K562 (cell line): ENCODE measurements around the gene GOLT1A. TPM values are rescaled to one million over a fixed set of nuclear protein-coding genes. Genes with fewer than 3 reads are reported as not detected.
A peak's percentile ranks its signal among the peaks of the same experiment; 100 is the strongest.

Experiments
- ATF1 ChIP-seq, 2 experiments: fragments of 450-650 bp in 1 of 2; IDR thresholded peaks; 2 replicates each; pipeline ENCODE4 v1.6.1; 2016; ENCODE audit warnings: missing compliant biosample characterization in 1 of 2, missing genetic modification characterization in 1 of 2
- CEBPB ChIP-seq: fragments of 450-650 bp; IDR thresholded peaks from 2 replicates; pipeline ENCODE4 v1.6.1; 2016; ENCODE audit warnings: missing genetic modification characterization, missing compliant biosample characterization
- KDM1A ChIP-seq, 2 experiments: fragments of 450-650 bp; IDR thresholded peaks; 2 replicates each; pipeline ENCODE4 v1.6.1; 2016; ENCODE audit warnings: mild to moderate bottlenecking in 2 of 2
- KDM4B ChIP-seq, 2 experiments: fragments of 450-650 bp in 1 of 2; sonication (generic) in 1 of 2; IDR thresholded peaks; 2 replicates each; pipeline ENCODE4 v1.6.1; 2016 to 2017; ENCODE audit warnings: borderline replicate concordance in 2 of 2, antibody characterized with exemption in 1 of 2, low read depth in 1 of 2, mild to moderate bottlenecking in 1 of 2
- KLF1 ChIP-seq: fragments of 450-650 bp; IDR thresholded peaks from 2 replicates; pipeline ENCODE4 v1.6.1; 2016; ENCODE audit warnings: missing genetic modification characterization, missing compliant biosample characterization
- L3MBTL2 ChIP-seq: fragments of 450-650 bp; IDR thresholded peaks from 2 replicates; pipeline ENCODE4 v1.6.1; 2016; ENCODE audit warnings: mild to moderate bottlenecking, moderate library complexity
- NELFE ChIP-seq: IDR thresholded peaks from 2 replicates; pipeline ENCODE4 v1.6.1; 2011; ENCODE audit warnings: mild to moderate bottlenecking; ENCODE audit not compliant: insufficient read depth, insufficient read length
- NR2C1 ChIP-seq, 2 experiments: fragments of 450-650 bp; IDR thresholded peaks; 2 replicates each; pipeline ENCODE4 v1.6.1; 2017; ENCODE audit warnings: mild to moderate bottlenecking in 2 of 2, antibody characterized with exemption in 1 of 2, inconsistent platforms in 1 of 2, missing compliant biosample characterization in 1 of 2, missing genetic modification characterization in 1 of 2
- NR2C2 ChIP-seq, 2 experiments: fragments of 200-800 bp in 1 of 2; sonication (Bioruptor generic) in 1 of 2; sonication (generic) in 1 of 2; formaldehyde crosslinking in 1 of 2; IDR thresholded peaks; 2 replicates each; pipeline versions ENCODE4 v1.6.1 to v1.8.0; 2016 to 2022; ENCODE audit warnings: mild to moderate bottlenecking in 1 of 2, missing compliant biosample characterization in 1 of 2, missing genetic modification characterization in 1 of 2, missing genetic modification reagents in 1 of 2
- REST ChIP-seq, 2 experiments: fragments of 450-650 bp; formaldehyde crosslinking in 1 of 2; IDR thresholded peaks; 2 replicates each; pipeline versions ENCODE4 v1.4.0 to v1.6.1; 2014 to 2020; ENCODE audit warnings: mild to moderate bottlenecking in 2 of 2, borderline replicate concordance in 1 of 2, low read depth in 1 of 2
- STAG1 ChIP-seq: sonication (generic); formaldehyde crosslinking; IDR thresholded peaks from 2 replicates; pipeline ENCODE4 v1.5.0; 2020; ENCODE audit warnings: missing genetic modification reagents, borderline replicate concordance
- ZNF766 ChIP-seq: fragments of 200-800 bp; sonication (Bioruptor generic); conservative IDR thresholded peaks from 2 replicates; pipeline ENCODE4 v1.6.1; 2016; ENCODE audit warnings: missing genetic modification characterization, missing compliant biosample characterization
- polyA plus RNA-seq, 8 experiments: library from polyadenylated mRNA; depleted of rRNA in 4 of 8; stranded (reverse) in 5 of 8; unstranded in 3 of 8; fragments of >200 nt; fragmentation: Nextera tagmentation in 2 of 8; fragmentation: Illumina TruSeq in 1 of 8; extraction: Ambion mirVana in 2 of 8; extraction: Trizol in 1 of 8; gene quantifications; 2 replicates each; pipeline versions ENCODE4 v1.2.1 to v1.2.3, GENCODE V29; 2011 to 2014; ENCODE audit warnings: inconsistent platforms in 1 of 8, missing spikeins in 1 of 8
- total RNA-seq, 7 experiments: library from RNA; depleted of rRNA in 6 of 7; stranded (reverse); fragments of >200 nt in 6 of 7; fragmentation: Illumina TruSeq in 2 of 7; extraction: Trizol in 2 of 7; gene quantifications; 2 replicates each; pipeline versions ENCODE4 v1.2.1 to v1.2.3, GENCODE V29; 2011 to 2021; ENCODE audit warnings: low replicate concordance in 1 of 7

GOLT1A gene
- total and polyA plus RNA-seq, 9 of the 15 experiments (the other 6 are each of a cell fraction or from before 2014, with no cell fraction given), result not detected

GRCh38 chr1:204213668-204214662 is at the start of gene GOLT1A (continued):
- TF ChIP-seq REST (IDR thresholded peaks at IDR 0.05; ENCODE audit: borderline replicate concordance) (peak; percentile 80), REST (CRISPR knock-in tag; IDR thresholded peaks at IDR 0.05; ENCODE audit: low read depth) (no peak), NR2C1 (IDR thresholded peaks at IDR 0.05) (no peak), NR2C1 (tag; IDR thresholded peaks at IDR 0.05) (no peak), STAG1 (CRISPR knock-in tag) (peak; percentile 61; the same call in 1 of the 2 replicates), ZNF766 (CRISPR knock-in tag) (no peak), KLF1 (tag) (0 out of 2 replicates have a peak, but pooled peaks have one; percentile 26), NELFE (no peak), L3MBTL2 (peak; percentile 93), NR2C2 (CRISPR knock-in tag; IDR thresholded peaks at IDR 0.05) (0 out of 2 replicates have a peak, but pooled peaks have one; percentile 35), NR2C2 (tag; IDR thresholded peaks at IDR 0.05) (peak; percentile 40; the same call in 1 of the 2 replicates), KDM1A (IDR thresholded peaks at IDR 0.05) (peak in 1 of 2 experiments; percentile 53; a peak in 2 of 4 replicates), ATF1 (CRISPR knock-in tag; IDR thresholded peaks at IDR 0.05) (no peak), ATF1 (tag; IDR thresholded peaks at IDR 0.05) (no peak), KDM4B (IDR thresholded peaks at IDR 0.05; ENCODE audit: borderline replicate concordance in 2 of 2, low read depth in 1 of 2) (no peak), CEBPB (0 out of 2 replicates have a peak, but pooled peaks have one; percentile 18)
